ENCODE measurements around the gene GTF2F1.
"Not testable (repeated sequence)": the region's sequence is repeated elsewhere in the genome, so short reads cannot be mapped to it uniquely, and the experiment has no call there.

Gene GTF2F1

GRCh38 chr19:6352381-6353165 is 40.4 kb downstream of the GTF2F1 start:
- no peak for DNase-seq

DNA sequence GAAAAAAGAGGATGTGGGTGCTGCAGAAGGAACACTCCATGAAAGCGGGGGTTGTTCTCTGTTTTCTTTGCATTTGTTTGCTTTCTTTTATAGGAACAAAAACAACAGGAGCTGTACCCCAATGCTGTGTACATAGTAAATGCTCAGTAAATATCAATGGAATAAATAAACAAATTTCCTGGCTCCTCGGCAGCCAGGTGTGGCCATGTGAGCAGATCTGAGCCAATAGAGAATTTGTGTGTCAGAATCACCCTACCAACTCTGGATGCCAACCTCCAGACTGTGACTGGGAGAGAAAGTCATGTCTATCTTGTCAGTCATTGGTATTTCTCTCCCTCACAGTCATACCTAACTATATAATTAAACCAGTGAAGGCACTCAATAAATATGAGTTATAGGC is 42.3 kb downstream of the GTF2F1 start:
- no peak for DNase-seq

GRCh38 chr19:6349271-6349670 is 43.7 kb downstream of the GTF2F1 start:
- DNase-seq, result not testable (repeated sequence)

- no peak for DNase-seq
Measured at GRCh38 chr19:6343462-6343861, 49.5 kb downstream of the GTF2F1 start.

- DNase-seq, result no peak
Measured at GRCh38 chr19:6340493-6341201, 52.3 kb downstream of the GTF2F1 start.

DNA sequence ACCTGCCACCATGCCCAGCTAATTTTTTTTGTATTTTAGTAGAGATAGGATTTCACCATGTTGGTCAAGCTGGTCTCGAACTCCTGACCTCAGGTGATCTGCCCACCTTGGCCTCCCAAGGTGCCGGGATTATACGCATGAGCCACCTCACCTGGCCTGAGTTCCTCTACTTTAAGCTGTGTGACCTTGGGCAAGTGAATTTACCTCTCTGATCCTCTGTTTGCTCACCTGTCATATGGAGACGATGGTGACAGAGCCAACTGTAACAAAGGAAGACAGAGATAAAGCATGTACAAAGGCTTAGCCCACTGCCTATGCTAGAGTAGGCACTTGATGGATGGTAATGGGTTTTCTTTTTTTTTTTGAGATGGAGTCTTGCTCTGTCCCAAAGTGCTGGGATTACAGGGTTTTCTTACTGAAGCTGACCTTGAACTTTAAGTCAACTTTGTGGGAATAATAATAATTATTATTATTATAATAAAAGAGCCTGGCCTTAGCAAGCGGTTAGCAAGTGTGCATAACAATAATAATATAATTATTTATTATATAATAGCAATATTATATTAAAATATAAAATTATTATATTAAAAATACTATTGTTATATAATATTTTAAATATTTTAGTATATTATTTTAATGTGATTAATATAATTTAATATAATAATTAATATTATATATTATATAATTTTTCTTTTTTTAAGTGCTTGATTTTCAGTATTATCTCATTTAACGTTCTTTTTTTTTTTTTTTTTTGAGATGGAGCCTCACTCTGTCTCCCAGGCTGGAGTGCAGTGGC is 58.3 kb downstream of the GTF2F1 start:
- DNase-seq, result no peak

DNA sequence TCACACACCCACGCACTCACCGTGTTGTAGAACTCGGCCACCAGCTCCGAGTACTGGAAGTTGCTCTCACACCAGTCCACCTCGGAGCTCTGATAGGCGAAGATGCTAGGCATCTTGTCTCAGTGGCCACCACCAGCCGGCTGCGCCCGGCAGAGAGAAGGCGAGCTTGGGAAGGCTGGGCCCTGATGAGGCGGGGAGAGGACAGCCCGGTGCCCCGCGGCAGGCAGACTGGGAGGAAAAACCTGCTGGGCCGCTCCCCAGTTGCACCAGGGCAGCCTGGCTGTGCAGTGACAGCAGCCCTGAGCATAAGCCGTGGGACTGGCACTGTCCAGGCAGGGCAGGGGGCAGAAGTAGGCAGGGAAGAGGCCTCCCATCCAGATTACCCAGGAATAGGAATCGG is 59.5 kb downstream of the GTF2F1 start, which contains the start of gene ACER1:
Gene ACER1 (minus strand): TSS at position 174 of the 400 bp plus-strand sequence. CDS start 61 bp downstream, at position 113.
- no peak for DNase-seq

Measured in NCI-H524 treated with DMSO at 0.1 percent for 48 hours (cell line).